OCI-LY3 (cell line): Measurements from ENCODE around the gene GOLGA2.

ENCODE experiments used
- H2AFZ ChIP-seq: fragments of 200-600, 300-600 bp; shearing (Covaris generic); 2 replicates; pipeline ENCODE4 v1.6.0; 2014; ENCODE audit warnings: antibody characterized with exemption, low read depth, low read length
- H3K27ac ChIP-seq: fragments of 200-600, 300-600 bp; sonication (generic); 2 replicates; pipeline ENCODE4 v1.5.1; 2014; ENCODE audit warnings: mild to moderate bottlenecking, low read length, moderate library complexity, mixed read lengths
- H3K27me3 ChIP-seq: fragments of 200-600, 300-600 bp; sonication (generic); 2 replicates; pipeline ENCODE4 v1.6.1; 2014; ENCODE audit warnings: low read depth, low read length, mixed read lengths
- H3K36me3 ChIP-seq: fragments of 200-600, 300-600 bp; sonication (generic); replicated peaks from 2 replicates; pipeline ENCODE3; 2014; ENCODE audit warnings: low read depth, low read length, mixed read lengths
- H3K4me1 ChIP-seq: fragments of 300-600, 200-600 bp; sonication (generic); 2 replicates; pipeline ENCODE4 v1.6.1; 2014; ENCODE audit warnings: low read length, mixed read lengths
- H3K4me2 ChIP-seq: fragments of 200-600, 300-600 bp; sonication (generic); 2 replicates; pipeline ENCODE4 v1.6.1; 2014; ENCODE audit warnings: low read length, mixed read lengths
- H3K4me3 ChIP-seq: fragments of 300-600, 200-600 bp; sonication (generic); 2 replicates; pipeline ENCODE4 v1.5.1; 2014; ENCODE audit warnings: antibody characterized with exemption, mild to moderate bottlenecking, low read length, moderate library complexity
- H3K79me2 ChIP-seq: fragments of 300-600, 200-600 bp; shearing (Covaris generic); 2 replicates; pipeline ENCODE4 v1.6.1; 2014; ENCODE audit warnings: mild to moderate bottlenecking, low read length, mixed read lengths
- H3K9ac ChIP-seq: fragments of 300-600, 200-600 bp; shearing (Covaris generic); 2 replicates; pipeline ENCODE4 v1.6.0; 2014; ENCODE audit warnings: mild to moderate bottlenecking, low read length, moderate library complexity
- H3K9me3 ChIP-seq: fragments of 200-600, 300-600 bp; shearing (Covaris generic); 2 replicates; pipeline ENCODE4 v1.6.1; 2014; ENCODE audit warnings: low read length, mixed read lengths; ENCODE audit not compliant: insufficient read depth
- H4K20me1 ChIP-seq: fragments of 200-600, 300-600 bp; sonication (generic); 2 replicates; pipeline ENCODE4 v1.6.1; 2016; ENCODE audit warnings: low read length, mixed read lengths; ENCODE audit not compliant: insufficient read depth
- EZH2phosphoT487 ChIP-seq: fragments of 200-600 bp; shearing (Covaris generic); IDR thresholded peaks from 2 replicates; pipeline ENCODE4 v1.6.1; 2018; ENCODE audit warnings: antibody characterized with exemption, mixed run types, low read depth
- TF ChIP-seq, protein P1 (sequence below): fragments of 200-600, 300-600 bp; sonication (generic); IDR thresholded peaks from 2 replicates; pipeline ENCODE4 v1.5.1; 2014; ENCODE audit warnings: antibody characterized with exemption, low read length, low read depth

GOLGA2 gene

DNA sequence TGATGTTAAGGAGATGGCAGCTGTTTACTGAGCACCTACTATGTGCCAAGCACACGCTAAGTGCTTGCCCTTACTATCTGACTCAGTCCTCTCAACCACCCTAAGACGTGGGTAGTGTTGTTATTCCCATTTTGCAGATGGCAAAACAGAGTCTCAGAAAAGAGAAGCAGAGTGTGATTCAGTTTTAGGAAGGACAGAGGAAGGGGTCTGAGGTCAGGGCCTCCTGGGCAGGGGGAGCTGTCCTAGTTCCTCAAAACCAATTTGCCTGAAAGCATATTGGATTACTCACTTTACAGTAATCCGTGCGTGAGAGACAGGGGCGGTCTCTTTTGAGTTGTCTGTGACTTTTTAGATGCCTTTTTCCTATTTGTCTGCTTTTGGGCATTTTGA, 49.4 kb downstream of the GOLGA2 start:
- Histone ChIP-seq H3K27ac (no peak overlapping the region), H3K79me2 (no peaks in the 10 kb centered on the region), H3K9me3 (no peaks in the 10 kb centered on the region), H2AFZ (no peak overlapping the region), H3K4me2 (no peak overlapping the region), H3K27me3 (no peaks in the 10 kb centered on the region; the same call in 1 of the 2 replicates), H4K20me1 (no peaks in the 10 kb centered on the region), H3K36me3 (no peaks in the 10 kb centered on the region), H3K9ac (no peak overlapping the region), H3K4me3 (no peak overlapping the region), H3K4me1 (peaks cover 6% of the 10 kb centered on the region; the same call in 1 of the 2 replicates)
- TF ChIP-seq, protein P1, sequence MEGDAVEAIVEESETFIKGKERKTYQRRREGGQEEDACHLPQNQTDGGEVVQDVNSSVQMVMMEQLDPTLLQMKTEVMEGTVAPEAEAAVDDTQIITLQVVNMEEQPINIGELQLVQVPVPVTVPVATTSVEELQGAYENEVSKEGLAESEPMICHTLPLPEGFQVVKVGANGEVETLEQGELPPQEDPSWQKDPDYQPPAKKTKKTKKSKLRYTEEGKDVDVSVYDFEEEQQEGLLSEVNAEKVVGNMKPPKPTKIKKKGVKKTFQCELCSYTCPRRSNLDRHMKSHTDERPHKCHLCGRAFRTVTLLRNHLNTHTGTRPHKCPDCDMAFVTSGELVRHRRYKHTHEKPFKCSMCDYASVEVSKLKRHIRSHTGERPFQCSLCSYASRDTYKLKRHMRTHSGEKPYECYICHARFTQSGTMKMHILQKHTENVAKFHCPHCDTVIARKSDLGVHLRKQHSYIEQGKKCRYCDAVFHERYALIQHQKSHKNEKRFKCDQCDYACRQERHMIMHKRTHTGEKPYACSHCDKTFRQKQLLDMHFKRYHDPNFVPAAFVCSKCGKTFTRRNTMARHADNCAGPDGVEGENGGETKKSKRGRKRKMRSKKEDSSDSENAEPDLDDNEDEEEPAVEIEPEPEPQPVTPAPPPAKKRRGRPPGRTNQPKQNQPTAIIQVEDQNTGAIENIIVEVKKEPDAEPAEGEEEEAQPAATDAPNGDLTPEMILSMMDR: no peak
- TF ChIP-seq EZH2phosphoT487: no peak

DNA sequence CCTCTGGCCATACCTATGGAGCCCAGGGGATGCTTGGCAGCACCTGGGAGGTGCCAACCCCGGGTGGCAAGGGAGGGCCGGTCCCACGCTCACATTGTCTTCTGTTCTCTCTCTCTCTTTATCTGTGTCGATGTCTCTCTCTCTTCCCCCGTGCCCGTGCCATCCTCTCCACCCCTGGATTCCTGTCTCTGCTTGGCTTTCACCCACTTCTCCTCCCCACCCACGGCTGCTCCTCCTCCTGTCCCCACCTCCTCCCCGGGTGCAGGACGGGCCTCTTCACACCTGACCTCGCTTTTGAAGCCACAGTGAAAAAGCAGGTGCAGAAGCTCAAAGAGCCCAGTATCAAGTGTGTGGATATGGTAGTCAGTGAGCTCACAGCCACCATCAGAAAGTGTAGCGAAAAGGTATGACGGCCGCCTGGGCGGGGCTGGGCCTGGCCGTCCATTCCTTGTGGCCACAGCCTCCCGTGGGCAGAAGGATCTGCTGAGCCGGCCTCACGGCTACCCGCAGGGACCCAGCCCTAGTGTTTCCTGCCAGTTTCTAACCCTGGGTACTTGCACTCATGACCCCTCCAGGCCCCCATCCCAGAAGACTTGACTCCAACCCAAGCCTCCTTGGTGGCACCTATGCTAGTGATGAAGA, 49.9 kb downstream of the GOLGA2 start:
- H3K9me3 ChIP-seq: no peaks in the 10 kb centered on the region
- H3K4me3 ChIP-seq: no peak overlapping the region
- H3K36me3 ChIP-seq: no peaks in the 10 kb centered on the region
- no peak overlapping the region for H3K4me2 ChIP-seq
- H3K27me3 ChIP-seq: no peaks in the 10 kb centered on the region; the same call in 1 of the 2 replicates
- H4K20me1 ChIP-seq: no peaks in the 10 kb centered on the region
- no peaks in the 10 kb centered on the region for H3K79me2 ChIP-seq
- H3K4me1 ChIP-seq: peaks cover 6% of the 10 kb centered on the region; the same call in 1 of the 2 replicates
- H2AFZ ChIP-seq: no peak overlapping the region
- no peak for TF ChIP-seq EZH2phosphoT487
- TF ChIP-seq, protein P1: no peak
- no peak overlapping the region for H3K9ac ChIP-seq
- H3K27ac ChIP-seq: no peak overlapping the region

DNA sequence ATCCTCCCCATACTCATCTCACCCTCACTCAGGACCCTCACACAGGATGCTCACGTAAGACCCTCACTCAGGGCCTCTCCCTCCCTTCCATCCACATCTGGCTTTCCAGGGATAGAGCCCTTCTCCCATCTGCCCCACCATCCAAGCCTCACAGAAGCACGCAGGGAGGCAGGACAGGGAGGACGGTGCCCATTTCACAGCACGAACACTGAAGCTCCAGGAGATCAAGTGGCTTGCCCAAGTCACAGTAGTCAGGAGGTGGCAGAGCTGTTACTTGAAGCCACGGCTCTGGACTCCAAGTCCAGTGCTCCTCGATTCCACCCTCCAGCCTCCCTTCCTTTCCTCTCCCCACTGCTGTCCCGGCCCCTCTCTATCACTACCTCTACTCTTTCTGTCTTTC, 50.9 kb downstream of the GOLGA2 start:
- Histone ChIP-seq H3K4me2 (no peak overlapping the region), H3K9me3 (no peaks in the 10 kb centered on the region), H3K4me3 (no peak overlapping the region), H3K27me3 (no peaks in the 10 kb centered on the region; the same call in 1 of the 2 replicates), H3K36me3 (no peaks in the 10 kb centered on the region), H2AFZ (no peak overlapping the region), H3K9ac (no peak overlapping the region), H4K20me1 (no peaks in the 10 kb centered on the region), H3K4me1 (peaks cover 6% of the 10 kb centered on the region; the same call in 1 of the 2 replicates), H3K27ac (no peak overlapping the region), H3K79me2 (no peaks in the 10 kb centered on the region)
- TF ChIP-seq, protein P1: no peak
- no peak for TF ChIP-seq EZH2phosphoT487

DNA sequence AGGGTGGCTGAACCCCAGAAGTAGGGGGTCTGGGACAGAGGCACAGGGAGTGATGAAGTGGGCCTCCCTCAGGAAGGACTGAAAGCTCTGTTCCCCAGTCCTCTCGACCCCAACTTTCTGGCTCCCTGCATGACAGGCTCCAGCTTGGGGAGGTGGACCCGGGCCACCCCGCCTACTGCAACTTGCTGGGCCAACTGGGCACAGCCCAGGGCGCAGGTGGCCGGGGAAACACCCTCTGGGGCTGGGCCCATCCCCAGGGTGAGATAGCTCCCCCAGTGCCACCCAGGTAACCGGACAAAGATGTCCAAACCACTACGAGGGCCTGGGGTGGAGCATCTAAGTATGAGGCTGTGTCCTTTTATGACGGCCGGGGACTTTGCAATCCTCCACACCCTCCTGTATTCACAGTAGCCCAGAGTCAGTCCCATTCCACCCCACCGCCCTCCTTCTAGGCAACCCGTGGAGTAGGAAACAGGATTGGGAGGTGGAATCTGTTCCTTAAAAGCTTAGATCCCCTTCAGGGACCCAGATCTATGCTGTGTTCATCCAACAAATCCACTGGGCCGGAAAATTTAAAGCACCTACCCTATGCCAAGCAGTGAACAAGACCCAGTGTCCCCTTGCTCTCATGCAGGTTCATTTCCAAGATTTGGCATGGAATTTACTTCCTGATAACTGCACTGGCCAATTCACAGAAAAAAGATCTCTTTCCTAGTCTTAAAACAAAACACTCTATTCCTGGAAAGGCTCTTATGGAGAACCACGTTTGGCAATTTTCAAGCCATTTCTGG, 52.7 kb downstream of the GOLGA2 start:
- no peak overlapping the region for H3K4me2 ChIP-seq
- no peak for TF ChIP-seq EZH2phosphoT487
- TF ChIP-seq, protein P1: no peak
- no peak overlapping the region for H2AFZ ChIP-seq
- no peak overlapping the region for H3K27ac ChIP-seq
- H3K4me3 ChIP-seq: no peak overlapping the region
- no peaks in the 10 kb centered on the region for H4K20me1 ChIP-seq
- H3K9me3 ChIP-seq: no peaks in the 10 kb centered on the region
- H3K27me3 ChIP-seq: no peaks in the 10 kb centered on the region; the same call in 1 of the 2 replicates
- no peaks in the 10 kb centered on the region for H3K79me2 ChIP-seq
- H3K9ac ChIP-seq: no peak overlapping the region
- H3K4me1 ChIP-seq: peaks cover 9% of the 10 kb centered on the region
- H3K36me3 ChIP-seq: no peaks in the 10 kb centered on the region
